Sigmoid colon (tissue), 7 donors: ENCODE results near the gene POLD1. TPM values are rescaled to one million over a fixed set of nuclear protein-coding genes. Genes with fewer than 3 reads are reported as not detected.
A peak's percentile ranks its signal among the peaks of the same experiment; 100 is the strongest.

Source experiments
- DNase-seq: peaks from one replicate; pipeline ENCODE4 v3.0.0-alpha.2; 2019
- H3K27ac ChIP-seq, 4 donors: fragments of 200-600 bp; sonication (generic); one replicate each; pipeline ENCODE4 v1.5.1; 2016 to 2019; ENCODE audit warnings: mild to moderate bottlenecking in 1 of 4
- H3K27me3 ChIP-seq, 3 donors: fragments of 200-600 bp; sonication (generic); one replicate each; pipeline ENCODE4 v1.5.1; 2019; ENCODE audit warnings: mild to moderate bottlenecking in 1 of 3
- H3K36me3 ChIP-seq, 4 donors: fragments of 200-600 bp; sonication (generic); one replicate each; pipeline ENCODE4 v1.5.1; 2016 to 2019
- H3K4me1 ChIP-seq, 4 donors: fragments of 200-600 bp; sonication (generic); one replicate each; pipeline ENCODE4 v1.5.1; 2017 to 2019
- H3K4me3 ChIP-seq, 4 donors: fragments of 200-600 bp; sonication (generic); one replicate each; pipeline ENCODE4 v1.5.1; 2017 to 2019; ENCODE audit warnings: mild to moderate bottlenecking in 2 of 4, moderate library complexity in 1 of 4
- H3K9me3 ChIP-seq, 4 donors: fragments of 200-600 bp in 3 of 4; sonication (generic) in 3 of 4; one replicate each; pipeline versions ENCODE4 v1.5.1 to v1.6.1; 2013 to 2019
- EP300 ChIP-seq, 4 donors: sonication (generic); formaldehyde crosslinking; IDR thresholded peaks; one replicate each; pipeline ENCODE4 v1.6.1; 2017; ENCODE audit warnings: antibody characterized with exemption in 4 of 4
- POLR2A ChIP-seq, 2 donors: fragments of 450-650 bp; IDR thresholded peaks; one replicate each; pipeline ENCODE4 v1.6.1; 2016; ENCODE audit warnings: antibody characterized with exemption in 2 of 2, mild to moderate bottlenecking in 2 of 2, moderate library complexity in 2 of 2
- POLR2AphosphoS5 ChIP-seq, 4 donors: sonication (generic); formaldehyde crosslinking; IDR thresholded peaks; one replicate each; pipeline ENCODE4 v1.6.1; 2017; ENCODE audit warnings: antibody characterized with exemption in 4 of 4
- WGBS, 2 donors: extraction: QIAGEN DNeasy Blood & Tissue Kit; methylation state at CpG; one replicate each; pipeline ENCODE4 v1.1.7; 2013; 5-methylcytosine and 5-hydroxymethylcytosine counted together
- intact Hi-C: fragments of 100-400 bp; cut with DNase I; formaldehyde crosslinking; loops from one replicate; pipeline ENCODE4 v1.15.1; 2023
- polyA plus RNA-seq, 3 donors: library from polyadenylated mRNA; stranded (reverse); fragments of 200-250 nt; gene quantifications; one replicate each; pipeline ENCODE4 v1.2.3, GENCODE V29; 2013
- total RNA-seq, 4 donors: library from RNA; depleted of rRNA; stranded (reverse); fragments of >200 nt; gene quantifications; one replicate each; pipeline ENCODE4 v1.1.0, GENCODE V29; 2016
- TF ChIP-seq, protein P1 (sequence below), 4 experiments: fragments of 450-650 bp in 3 of 4; fragments of 200-600 bp in 1 of 4; IDR thresholded peaks; one replicate each; pipeline ENCODE4 v1.5.1; 2016 to 2019; ENCODE audit warnings: antibody characterized with exemption in 4 of 4, mild to moderate bottlenecking in 3 of 4, moderate library complexity in 2 of 4
- donor health status: healthy with polysubstance abuse.
- donor health status: Bipolar disorder and iron deficiency.
- donor health status: healthy.

POLD1 gene
- total and polyA plus RNA-seq, 7 donors: 9.6 to 44.2 (median 10.8) TPM

DNA sequence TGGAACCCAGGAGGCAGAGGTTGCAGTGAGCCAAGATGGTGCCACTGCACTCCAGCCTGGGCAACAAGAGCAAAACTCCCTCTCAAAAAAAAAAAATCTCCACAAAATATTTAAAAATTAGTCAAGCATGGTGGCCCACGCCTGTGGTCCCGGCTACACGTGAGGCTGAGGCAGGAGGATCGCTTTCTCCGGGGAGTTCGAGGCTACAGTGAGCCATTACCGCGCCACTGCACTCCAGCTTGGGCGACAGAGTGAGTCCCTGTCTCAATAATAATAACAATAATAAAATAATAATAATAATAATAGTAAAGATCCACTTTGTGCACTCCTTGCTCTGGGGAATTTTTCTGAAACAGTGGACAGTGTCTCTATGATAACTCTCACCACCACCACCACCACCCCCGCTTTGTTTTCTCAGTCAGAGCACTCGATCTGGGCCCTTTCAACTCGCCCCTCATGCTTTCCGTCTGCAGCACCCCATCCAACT, 27.4 kb upstream of the POLD1 start:
- WGBS, 2 donors: 36% methylated on average over 13 of the region's 13 CpGs
- Histone ChIP-seq H3K27ac (peak overlapping the region in 3 of 4 donors; percentile 78 to 84 (median 81)), H3K4me1 (peaks cover 0 to 15% (median 10%) of the 10 kb centered on the region in 4 donors), H3K4me3 (peak overlapping the region in 1 of 4 donors; percentile 43), H3K36me3 (no peaks in the 10 kb centered on the region), H3K9me3 (no peaks in the 10 kb centered on the region), H3K27me3 (no peaks in the 10 kb centered on the region)
- intact Hi-C loops: loop anchor here (1.0 to 10.0 kb wide), 3 partner anchors 59 to 568 kb away; no protein-coding TSS in a partner anchor
- no peak for TF ChIP-seq EP300 (IDR thresholded peaks at IDR 0.05)
- DNase-seq: no peak

DNA sequence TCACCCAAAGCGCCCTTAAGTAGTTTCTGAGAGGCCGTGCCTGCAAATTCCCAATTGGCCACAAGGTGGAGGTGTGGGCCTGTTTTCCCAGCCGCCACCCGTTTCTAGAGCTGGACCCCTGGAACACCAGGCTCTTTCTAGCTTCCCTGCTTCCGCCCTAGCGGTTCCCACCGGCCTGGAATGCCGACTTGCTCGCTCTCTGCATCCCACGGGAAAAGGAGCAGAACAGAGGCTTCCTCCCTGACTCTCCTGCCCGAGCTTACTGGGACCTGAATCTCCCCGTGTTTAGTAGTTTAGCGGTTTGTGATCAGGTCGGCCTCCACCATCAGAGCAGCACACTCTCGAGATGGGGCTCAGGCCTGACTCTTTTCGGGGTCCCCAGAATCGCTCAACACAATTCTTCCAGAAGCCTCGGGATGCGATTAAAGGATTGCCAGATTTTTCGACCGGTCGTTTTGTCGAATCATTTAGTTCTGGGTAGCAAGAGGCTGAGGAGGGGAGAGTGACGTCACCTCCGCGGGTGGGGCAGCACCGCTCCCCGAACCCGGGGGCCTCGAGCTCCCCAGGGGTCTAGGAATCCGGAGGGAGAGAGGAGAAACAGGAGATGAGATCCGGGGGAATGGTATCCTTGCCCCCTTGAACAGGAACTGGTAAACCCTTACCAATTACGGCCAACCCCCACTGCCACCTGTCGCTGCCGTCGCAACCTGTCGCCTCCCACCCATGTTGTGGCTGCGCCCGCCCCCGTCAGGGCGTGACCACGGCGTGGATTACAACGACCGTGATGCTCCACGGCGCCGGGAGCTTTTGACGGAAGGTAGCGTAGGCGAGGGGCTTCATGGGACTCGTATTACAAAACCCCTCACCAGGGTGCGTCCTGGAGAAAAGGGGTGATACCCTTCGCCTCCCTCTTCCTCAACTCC, 26.7 kb upstream of the POLD1 start:
- intact Hi-C loops: loop anchor here (5.0 to 10.0 kb wide), 2 partner anchors 425 to 567 kb away; no protein-coding TSS in a partner anchor
- peak; percentile 90 for DNase-seq
- Histone ChIP-seq H3K4me1 (peaks cover 0 to 15% (median 10%) of the 10 kb centered on the region in 4 donors), H3K27me3 (no peaks in the 10 kb centered on the region), H3K36me3 (no peaks in the 10 kb centered on the region), H3K9me3 (no peaks in the 10 kb centered on the region), H3K4me3 (peak overlapping the region; percentile 27 to 55 (median 44)), H3K27ac (peak overlapping the region; percentile 77 to 84 (median 80))
- TF ChIP-seq POLR2A (IDR thresholded peaks at IDR 0.05) (peak in 1 of 2 donors; percentile 15), EP300 (IDR thresholded peaks at IDR 0.05) (no peak), POLR2AphosphoS5 (IDR thresholded peaks at IDR 0.05) (peak in 3 of 4 donors; percentile 12 to 32 (median 27))
- TF ChIP-seq, protein P1, sequence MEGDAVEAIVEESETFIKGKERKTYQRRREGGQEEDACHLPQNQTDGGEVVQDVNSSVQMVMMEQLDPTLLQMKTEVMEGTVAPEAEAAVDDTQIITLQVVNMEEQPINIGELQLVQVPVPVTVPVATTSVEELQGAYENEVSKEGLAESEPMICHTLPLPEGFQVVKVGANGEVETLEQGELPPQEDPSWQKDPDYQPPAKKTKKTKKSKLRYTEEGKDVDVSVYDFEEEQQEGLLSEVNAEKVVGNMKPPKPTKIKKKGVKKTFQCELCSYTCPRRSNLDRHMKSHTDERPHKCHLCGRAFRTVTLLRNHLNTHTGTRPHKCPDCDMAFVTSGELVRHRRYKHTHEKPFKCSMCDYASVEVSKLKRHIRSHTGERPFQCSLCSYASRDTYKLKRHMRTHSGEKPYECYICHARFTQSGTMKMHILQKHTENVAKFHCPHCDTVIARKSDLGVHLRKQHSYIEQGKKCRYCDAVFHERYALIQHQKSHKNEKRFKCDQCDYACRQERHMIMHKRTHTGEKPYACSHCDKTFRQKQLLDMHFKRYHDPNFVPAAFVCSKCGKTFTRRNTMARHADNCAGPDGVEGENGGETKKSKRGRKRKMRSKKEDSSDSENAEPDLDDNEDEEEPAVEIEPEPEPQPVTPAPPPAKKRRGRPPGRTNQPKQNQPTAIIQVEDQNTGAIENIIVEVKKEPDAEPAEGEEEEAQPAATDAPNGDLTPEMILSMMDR (IDR thresholded peaks at IDR 0.05): peak; percentile 74 to 93 (median 82)
- WGBS, 2 donors: 8 to 9% methylated on average over 54 of the region's 54 CpGs

DNA sequence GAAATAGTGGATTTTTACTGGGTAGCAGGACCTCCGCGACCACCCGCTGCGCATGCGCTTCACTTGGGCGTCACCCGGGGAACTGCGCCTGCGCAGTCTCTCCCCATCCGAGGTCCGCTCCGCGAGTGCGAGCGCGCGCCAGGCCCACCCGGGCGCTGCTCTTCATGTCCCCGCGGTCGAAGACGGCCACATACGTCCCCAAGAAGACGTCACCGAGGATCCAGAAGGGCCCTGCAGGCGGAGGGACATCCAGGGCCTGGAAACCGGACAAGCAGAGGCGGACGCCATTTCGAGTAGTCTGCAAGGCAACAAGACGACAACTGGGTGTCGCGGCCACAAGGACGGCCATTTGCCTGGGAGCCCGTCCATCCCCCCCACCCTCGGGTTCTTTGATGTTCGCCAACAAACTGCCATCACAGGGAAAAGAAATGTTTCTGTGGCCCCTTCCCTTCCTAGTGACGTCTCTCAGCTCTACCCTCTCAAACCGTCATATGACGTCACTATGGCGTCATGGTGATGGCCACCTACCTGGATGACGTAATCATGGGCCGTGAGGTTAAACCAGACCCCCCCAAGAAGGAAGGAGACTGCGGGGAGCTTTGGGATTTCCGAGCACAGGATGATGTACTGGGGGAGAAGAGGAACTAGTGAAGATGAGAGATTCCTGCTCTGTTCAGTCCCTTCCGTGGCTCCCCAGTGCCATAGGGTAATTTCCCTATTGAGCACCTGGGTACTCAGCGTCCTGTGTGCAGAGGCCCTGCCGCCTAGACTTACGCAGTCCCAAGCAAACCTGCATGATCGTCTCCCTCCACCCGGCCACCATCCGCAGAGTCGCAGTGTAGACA, 25.4 kb upstream of the POLD1 start:
- no peak for TF ChIP-seq EP300 (IDR thresholded peaks at IDR 0.05)
- TF ChIP-seq, protein P1 (IDR thresholded peaks at IDR 0.05): no peak
- TF ChIP-seq POLR2A (IDR thresholded peaks at IDR 0.05): peak; percentile 12 to 18
- peak; percentile 57 to 79 (median 68) for TF ChIP-seq POLR2AphosphoS5 (IDR thresholded peaks at IDR 0.05)
- no peaks in the 10 kb centered on the region for H3K27me3 ChIP-seq
- H3K4me3 ChIP-seq: peak overlapping the region; percentile 27 to 55 (median 44)
- H3K9me3 ChIP-seq: no peaks in the 10 kb centered on the region
- peak overlapping the region; percentile 77 to 84 (median 80) for H3K27ac ChIP-seq
- intact Hi-C loops: loop anchor here (5.0 to 10.0 kb wide), 2 partner anchors 424 to 566 kb away; no protein-coding TSS in a partner anchor
- H3K36me3 ChIP-seq: no peaks in the 10 kb centered on the region
- H3K4me1 ChIP-seq: peaks cover 0 to 15% (median 10%) of the 10 kb centered on the region in 4 donors
- WGBS, 2 donors: 31 to 50% methylated on average over 54 of the region's 54 CpGs
- DNase-seq: peak; percentile 77

DNA sequence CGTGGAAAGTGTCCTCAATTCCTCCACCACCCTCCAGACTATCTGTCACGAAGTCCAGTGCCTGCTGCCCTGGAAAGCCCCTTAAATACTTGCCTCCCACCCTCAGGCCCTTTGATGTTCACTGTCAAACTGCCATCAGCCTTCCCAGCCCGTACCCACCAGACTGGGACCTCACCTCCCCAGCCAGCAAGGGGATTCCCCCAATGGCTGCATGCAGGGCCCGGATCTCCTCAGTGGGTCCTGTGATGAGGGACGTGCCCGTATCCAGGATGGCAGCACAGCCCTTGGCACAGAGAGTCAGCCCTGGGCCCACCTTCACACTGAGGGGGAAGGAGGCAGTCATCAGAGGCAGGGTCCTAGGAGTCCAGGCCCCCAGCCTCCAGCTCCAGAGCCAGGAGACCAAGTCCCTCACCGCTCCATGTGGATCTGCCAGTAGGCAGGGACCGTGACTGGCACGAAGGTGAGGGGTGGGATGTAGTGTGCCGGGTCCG, 24.8 kb upstream of the POLD1 start:
- Histone ChIP-seq H3K27me3 (no peaks in the 10 kb centered on the region), H3K36me3 (no peaks in the 10 kb centered on the region), H3K4me1 (peaks cover 0 to 15% (median 10%) of the 10 kb centered on the region in 4 donors), H3K9me3 (no peaks in the 10 kb centered on the region), H3K27ac (no peak overlapping the region), H3K4me3 (no peak overlapping the region)
- WGBS, 2 donors: 89 to 92% methylated on average over 11 of the region's 11 CpGs
- intact Hi-C loops: loop anchor here (5.0 to 10.0 kb wide), 2 partner anchors 423 to 565 kb away; no protein-coding TSS in a partner anchor
- no peak for DNase-seq
- no peak for TF ChIP-seq EP300 (IDR thresholded peaks at IDR 0.05)
- TF ChIP-seq, protein P1 (IDR thresholded peaks at IDR 0.05): no peak
